ENCODE measurements around the gene KTN1. TPM values are rescaled to one million over a fixed set of nuclear protein-coding genes. Genes with fewer than 3 reads are reported as not detected.

Gene KTN1
- total RNA-seq, 2 experiments from 2014 or later, result 107 to 113 TPM

- no peak for TF ChIP-seq CTCF (IDR thresholded peaks at IDR 0.05)
- Mint-ChIP-seq H3K36me3 (ENCODE audit: low read depth) (peaks cover 3% of the 10 kb centered on the region), H3K4me1 (ENCODE audit: low read depth) (no peaks in the 10 kb centered on the region), H3K9me3 (peaks cover 13% of the 10 kb centered on the region), H3K27me3 (no peaks in the 10 kb centered on the region), H3K4me3 (no peak overlapping the region), H3K27ac (no peak overlapping the region)
- no peak for ATAC-seq
- ChIA-PET POLR2A (interaction anchor here (0.7 kb wide), 1 partner anchor 745 kb away, joined by 3 read pairs; no protein-coding TSS in a partner anchor), CTCF (no interaction called here)
- intact Hi-C loops (cut with micrococcal nuclease), result no loop called here
- DNase-seq, result no peak
These were observed 26.2 kb upstream of the KTN1 start for GRCh38 chr14:55553791-55554190.

DNA sequence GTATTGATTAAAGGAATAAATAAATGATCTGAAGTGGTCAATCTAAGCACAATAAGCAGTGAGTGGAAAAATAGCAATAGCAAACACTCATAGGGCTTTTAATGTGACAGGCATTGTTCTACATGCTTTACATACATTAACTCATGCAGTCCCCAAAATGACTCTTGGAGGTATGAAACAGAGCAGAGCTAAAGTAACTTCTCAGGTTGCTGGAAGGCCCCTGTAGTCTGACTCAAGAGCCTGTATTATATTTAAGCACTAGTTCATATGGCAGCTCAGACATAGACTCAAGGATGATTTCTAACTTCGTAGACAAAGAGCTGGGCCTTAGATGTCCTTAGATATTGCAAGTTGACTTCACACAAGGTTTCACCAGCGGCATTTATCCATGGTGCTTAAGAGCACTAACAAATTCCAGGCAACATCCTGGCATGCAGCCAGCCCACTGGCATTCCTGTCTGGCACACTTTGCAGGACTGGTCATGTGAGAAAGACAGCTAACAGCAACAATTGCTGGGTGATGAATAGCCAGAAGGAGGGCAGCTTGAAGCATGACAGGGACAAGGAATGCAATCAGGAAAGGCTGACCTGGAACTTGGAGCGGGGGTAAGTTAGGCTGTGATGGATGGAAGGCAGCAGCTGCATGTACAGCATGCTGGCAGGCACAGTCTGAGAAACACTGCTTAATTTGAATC is 22.9 kb upstream of the KTN1 start:
- no peak overlapping the region for H3K27ac Mint-ChIP-seq
- no peak for TF ChIP-seq CTCF (IDR thresholded peaks at IDR 0.05)
- DNase-seq, result no peak
- no peak overlapping the region for H3K4me3 Mint-ChIP-seq
- no peaks in the 10 kb centered on the region for H3K27me3 Mint-ChIP-seq
- H3K9me3 Mint-ChIP-seq, result peaks cover 9% of the 10 kb centered on the region
- intact Hi-C loops (cut with micrococcal nuclease), result no loop called here
- H3K4me1 Mint-ChIP-seq (ENCODE audit: low read depth), result no peaks in the 10 kb centered on the region
- ATAC-seq, result no peak
- ChIA-PET CTCF (interaction anchor here (2.0 kb wide), 1 partner anchor 111 kb away, joined by 6 read pairs; no protein-coding TSS in a partner anchor), POLR2A (interaction anchor here (0.6 kb wide), 1 partner anchor 19 kb away, joined by 3 read pairs; no protein-coding TSS in a partner anchor)
- H3K36me3 Mint-ChIP-seq (ENCODE audit: low read depth), result peaks cover 2% of the 10 kb centered on the region

DNA sequence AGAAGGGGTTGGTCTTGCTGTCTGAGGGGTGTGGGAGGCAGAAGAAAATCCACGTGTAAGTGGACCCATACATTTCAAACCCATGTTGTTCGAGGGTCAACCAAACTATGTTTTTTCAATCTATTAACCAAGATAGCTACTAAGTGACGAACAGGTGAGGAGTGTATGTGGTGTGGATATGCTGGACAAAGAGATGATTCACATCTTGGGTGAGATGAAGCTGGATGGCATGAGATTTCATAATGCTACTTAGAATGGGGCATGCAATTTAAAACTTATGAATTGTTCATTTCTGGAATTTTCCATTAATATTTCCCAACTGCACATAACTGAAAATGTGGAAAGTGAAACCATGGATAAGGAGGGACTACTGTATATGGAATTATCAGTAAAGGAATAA is 17.9 kb upstream of the KTN1 start:
- DNase-seq (no peak), ATAC-seq (no peak)
- Mint-ChIP-seq H3K9me3 (no peaks in the 10 kb centered on the region), H3K36me3 (ENCODE audit: low read depth) (peaks cover 2% of the 10 kb centered on the region), H3K4me1 (ENCODE audit: low read depth) (no peaks in the 10 kb centered on the region), H3K27ac (no peak overlapping the region), H3K4me3 (no peak overlapping the region), H3K27me3 (no peaks in the 10 kb centered on the region)
- POLR2A ChIA-PET, result no interaction called here
- TF ChIP-seq CTCF (IDR thresholded peaks at IDR 0.05), result no peak
- CTCF ChIA-PET, result no interaction called here
- intact Hi-C loops (cut with micrococcal nuclease), result no loop called here

GRCh38 chr14:55568618-55569017 is 11.4 kb upstream of the KTN1 start:
- ATAC-seq (no peak), DNase-seq (no peak)
- Mint-ChIP-seq H3K9me3 (no peaks in the 10 kb centered on the region), H3K4me3 (no peak overlapping the region), H3K27ac (no peak overlapping the region), H3K36me3 (ENCODE audit: low read depth) (no peaks in the 10 kb centered on the region), H3K4me1 (ENCODE audit: low read depth) (no peaks in the 10 kb centered on the region), H3K27me3 (no peaks in the 10 kb centered on the region)
- TF ChIP-seq CTCF (IDR thresholded peaks at IDR 0.05), result no peak
- intact Hi-C loops (cut with micrococcal nuclease), result no loop called here
- ChIA-PET CTCF (no interaction called here), POLR2A (no interaction called here)

DNA sequence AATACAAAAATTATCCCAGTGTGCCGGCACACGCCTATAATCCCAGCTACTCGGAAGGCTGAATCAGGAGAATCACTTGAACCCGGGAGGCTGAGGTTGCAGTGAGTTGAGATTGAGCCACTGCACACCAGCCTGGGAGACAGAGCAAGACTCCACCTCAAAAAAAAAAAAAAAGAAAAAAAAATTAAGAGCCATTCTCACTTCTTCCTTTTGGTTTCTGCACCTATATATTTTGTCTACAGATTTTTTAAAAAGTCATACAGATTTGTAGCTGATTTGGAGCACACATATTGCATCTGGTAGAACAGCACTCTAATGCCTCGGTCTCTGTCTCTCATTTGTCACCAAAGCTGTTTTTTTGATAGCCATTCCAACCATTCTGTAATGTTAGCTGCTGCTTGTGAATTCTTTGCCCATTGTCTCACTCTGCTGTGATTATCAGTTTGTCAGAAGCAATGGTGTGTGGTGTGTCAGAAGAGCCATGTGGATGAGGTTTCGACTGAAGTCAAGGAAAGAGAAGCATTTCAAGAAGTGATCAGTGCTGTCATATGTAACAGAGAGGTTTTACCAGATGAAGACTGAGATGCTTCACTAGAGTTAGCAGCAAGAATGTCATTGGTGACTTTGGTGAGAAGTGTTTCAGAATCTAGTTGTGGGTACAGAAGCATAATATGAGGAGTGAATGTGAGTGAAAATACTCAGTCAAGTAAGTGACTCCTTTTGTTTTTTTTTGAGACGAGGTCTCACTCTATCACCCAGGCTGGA is 8.7 kb upstream of the KTN1 start:
- ChIA-PET POLR2A (no interaction called here), CTCF (interaction anchor here (1.4 kb wide), 1 partner anchor 16 kb away, joined by 3 read pairs; no protein-coding TSS in a partner anchor)
- Mint-ChIP-seq H3K4me3 (no peak overlapping the region), H3K36me3 (ENCODE audit: low read depth) (peaks cover 2% of the 10 kb centered on the region), H3K4me1 (ENCODE audit: low read depth) (no peaks in the 10 kb centered on the region), H3K27me3 (no peaks in the 10 kb centered on the region), H3K9me3 (no peaks in the 10 kb centered on the region), H3K27ac (no peak overlapping the region)
- DNase-seq, result no peak
- intact Hi-C loops (cut with micrococcal nuclease), result loop anchor here (10.0 kb wide), 1 partner anchor 127 kb away; the partner anchor contains the start of gene TBPL2
- no peak for ATAC-seq
- TF ChIP-seq CTCF (IDR thresholded peaks at IDR 0.05), result no peak
